ENCODE data around the gene APMAP. TPM values are rescaled to one million over a fixed set of nuclear protein-coding genes. Genes with fewer than 3 reads are reported as not detected.
A peak's percentile ranks its signal among the peaks of the same experiment; 100 is the strongest.

The APMAP gene
- total RNA-seq, result 47.3 TPM

- peak; percentile 99 for DNase-seq (ENCODE audit: low spot score)
- ATAC-seq, result peak; percentile 98
- intact Hi-C loops (cut with DNase I), result loop anchor here (10.0 kb wide), 1 partner anchor 182 kb away; no protein-coding TSS in a partner anchor
These were observed at the start of gene APMAP for GRCh38 chr20:24992487-24993205. Gene APMAP, minus strand, starts transcription at chr20:24992751. Its CDS starts 63 bp downstream, at chr20:24992688.

GRCh38 chr20:25041813-25042530 is 49.4 kb upstream of the APMAP start:
- intact Hi-C loops (cut with DNase I), result no loop called here
- DNase-seq (ENCODE audit: low spot score), result no peak
- no peak for ATAC-seq

GRCh38 chr20:25040438-25040831 is 47.9 kb upstream of the APMAP start:
- ATAC-seq (peak; percentile 72), DNase-seq (ENCODE audit: low spot score) (no peak)
- intact Hi-C loops (cut with DNase I), result no loop called here

- ATAC-seq (peak; percentile 83), DNase-seq (ENCODE audit: low spot score) (peak; percentile 87)
- intact Hi-C loops (cut with DNase I), result no loop called here
These were observed 47.3 kb upstream of the APMAP start for GRCh38 chr20:25039697-25040437.

- ATAC-seq, result no peak
- DNase-seq (ENCODE audit: low spot score), result no peak
- intact Hi-C loops (cut with DNase I), result no loop called here
These were observed 46.1 kb upstream of the APMAP start for GRCh38 chr20:25038591-25039015.

GRCh38 chr20:25038103-25038410 is 45.5 kb upstream of the APMAP start:
- ATAC-seq, result no peak
- intact Hi-C loops (cut with DNase I), result no loop called here
- DNase-seq (ENCODE audit: low spot score), result no peak

GRCh38 chr20:25037288-25038102 is 44.9 kb upstream of the APMAP start:
- ATAC-seq (no peak), DNase-seq (ENCODE audit: low spot score) (no peak)

GRCh38 chr20:25036331-25036936 is 43.9 kb upstream of the APMAP start:
- no peak for DNase-seq (ENCODE audit: low spot score)
- no peak for ATAC-seq
- intact Hi-C loops (cut with DNase I), result no loop called here

More at GRCh38 chr20:25037288-25038102, 44.9 kb upstream of the APMAP start:
- intact Hi-C loops (cut with DNase I), result no loop called here

GRCh38 chr20:25035921-25036320 is 43.4 kb upstream of the APMAP start:
- ATAC-seq (no peak), DNase-seq (ENCODE audit: low spot score) (no peak)
- intact Hi-C loops (cut with DNase I), result no loop called here

- no peak for ATAC-seq
- no peak for DNase-seq (ENCODE audit: low spot score)
- intact Hi-C loops (cut with DNase I), result loop anchor here (5.0 kb wide), 1 partner anchor 37 kb away; no protein-coding TSS in a partner anchor
These were observed 41.4 kb upstream of the APMAP start for GRCh38 chr20:25033924-25034300.

GRCh38 chr20:25033265-25033923 is 40.8 kb upstream of the APMAP start:
- intact Hi-C loops (cut with DNase I), result loop anchor here (5.0 kb wide), 1 partner anchor 36 kb away; no protein-coding TSS in a partner anchor
- ATAC-seq (peak; percentile 33), DNase-seq (ENCODE audit: low spot score) (no peak)

- ATAC-seq (peak; percentile 91), DNase-seq (ENCODE audit: low spot score) (peak; percentile 87)
- intact Hi-C loops (cut with DNase I), result loop anchor here (5.0 kb wide), 1 partner anchor 35 kb away; no protein-coding TSS in a partner anchor
These were observed 40.1 kb upstream of the APMAP start for GRCh38 chr20:25032478-25033264.

GRCh38 chr20:25032065-25032477 is 39.5 kb upstream of the APMAP start:
- intact Hi-C loops (cut with DNase I), result loop anchor here (5.0 kb wide), 1 partner anchor 35 kb away; no protein-coding TSS in a partner anchor
- DNase-seq (ENCODE audit: low spot score) (peak; percentile 72), ATAC-seq (peak; percentile 37)

GRCh38 chr20:25031241-25031640 is 38.7 kb upstream of the APMAP start:
- ATAC-seq (no peak), DNase-seq (ENCODE audit: low spot score) (no peak)
- intact Hi-C loops (cut with DNase I), result loop anchor here (5.0 kb wide), 1 partner anchor 34 kb away; no protein-coding TSS in a partner anchor

GRCh38 chr20:25030649-25031207 is 38.2 kb upstream of the APMAP start:
- ATAC-seq (no peak), DNase-seq (ENCODE audit: low spot score) (no peak)
- intact Hi-C loops (cut with DNase I), result loop anchor here (5.0 kb wide), 1 partner anchor 33 kb away; no protein-coding TSS in a partner anchor

- intact Hi-C loops (cut with DNase I), result loop anchor here (5.0 kb wide), 1 partner anchor 33 kb away; no protein-coding TSS in a partner anchor
These were observed 37.6 kb upstream of the APMAP start for GRCh38 chr20:25030007-25030648.

More at GRCh38 chr20:25030007-25030648, 37.6 kb upstream of the APMAP start:
- ATAC-seq (no peak), DNase-seq (ENCODE audit: low spot score) (no peak)

Data from sciatic nerve (tissue), 2 donors.